NOMO-1 (cell line): ENCODE data around the gene GDE1.
"Not testable (repeated sequence)": the region's sequence is repeated elsewhere in the genome, so short reads cannot be mapped to it uniquely, and the experiment has no call there.

Source experiments
- DNase-seq, 2 experiments: peaks; one replicate each; lab custom pipeline; 2025; ENCODE audit not compliant: unreplicated experiment in 2 of 2; lab: John Stamatoyannopoulos, UW

GDE1 gene

GRCh38 chr16:19521471-19522396 lies at the start of gene GDE1:
TSS of gene GDE1 (minus strand) at chr16:19522098. CDS start at chr16:19521964, 134 bp downstream.
- peak; percentile 82 to 89 for DNase-seq

DNA sequence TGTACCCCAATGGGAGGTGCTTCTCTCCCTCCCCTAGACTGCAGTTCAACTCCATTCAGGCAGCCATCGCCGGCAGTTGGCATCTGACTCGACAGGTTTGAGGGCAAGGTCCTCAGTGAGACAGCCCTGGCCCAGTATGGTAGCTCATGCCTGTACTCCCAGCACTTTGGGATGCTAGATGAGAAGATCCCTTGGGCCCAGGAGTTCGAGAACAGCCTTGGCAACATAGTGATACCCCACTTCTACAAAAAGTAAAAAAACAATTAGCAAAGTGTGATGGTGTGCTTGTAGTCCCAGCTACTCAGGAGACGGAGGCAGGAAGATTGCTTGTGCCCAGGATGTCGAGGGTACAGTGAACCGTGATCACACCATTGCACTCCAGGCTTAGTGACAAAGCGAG lies 45.7 kb upstream of the GDE1 start:
- DNase-seq: no peak

GRCh38 chr16:19566362-19566761 lies 44.5 kb upstream of the GDE1 start:
- DNase-seq: no peak

GRCh38 chr16:19563377-19563776 lies 41.5 kb upstream of the GDE1 start:
- DNase-seq: no peak

DNA sequence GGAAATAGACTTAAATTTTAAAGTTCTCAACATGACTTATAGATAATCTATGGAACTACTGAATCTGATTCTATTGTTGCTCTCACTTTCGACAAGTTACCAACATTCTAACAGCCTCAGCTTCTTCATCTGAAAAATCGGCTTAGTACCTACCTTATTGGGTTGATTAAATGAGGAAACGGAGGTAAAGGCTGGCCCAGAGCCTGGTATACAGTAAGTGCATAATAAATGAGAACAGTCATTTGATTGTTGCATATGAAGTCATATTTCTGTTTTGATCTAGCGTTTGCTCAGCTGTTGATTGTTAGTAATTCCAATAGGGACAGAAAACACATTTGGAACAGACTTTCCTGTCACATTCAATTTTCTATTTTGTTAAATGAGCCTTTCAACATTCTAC lies 38.2 kb upstream of the GDE1 start:
- no peak for DNase-seq

- DNase-seq: peak in 1 of 2 experiments; percentile 45
These were observed 37.5 kb upstream of the GDE1 start for GRCh38 chr16:19559242-19559910.

- peak in 1 of 2 experiments; percentile 8 for DNase-seq
These were observed 34.3 kb upstream of the GDE1 start for GRCh38 chr16:19555938-19556771.

- peak; percentile 98 for DNase-seq
These were observed 33.5 kb upstream of the GDE1 start, which contains the start of gene VPS35L for GRCh38 chr16:19555186-19555937. TSS of gene VPS35L (plus strand) at chr16:19555703. CDS start at chr16:19555730, 27 bp downstream.

DNA sequence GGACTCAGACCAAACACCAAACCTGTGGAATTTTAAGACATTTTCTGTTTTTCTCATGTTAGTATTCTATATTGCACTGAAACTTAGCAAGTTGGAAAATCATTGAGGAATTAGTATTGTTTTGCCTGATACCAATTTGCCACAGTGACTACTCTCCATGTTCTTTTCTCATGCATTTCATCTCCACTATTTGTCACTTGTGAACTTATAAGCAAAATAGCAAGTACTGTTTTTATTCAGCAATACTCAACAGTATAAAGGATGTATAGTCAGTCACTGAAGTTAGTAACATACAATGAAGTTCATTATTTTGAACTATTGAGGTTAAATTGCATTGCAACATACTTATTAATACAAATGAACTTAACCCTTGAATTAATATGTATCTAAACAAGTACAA lies 27.8 kb upstream of the GDE1 start:
- no peak for DNase-seq

DNA sequence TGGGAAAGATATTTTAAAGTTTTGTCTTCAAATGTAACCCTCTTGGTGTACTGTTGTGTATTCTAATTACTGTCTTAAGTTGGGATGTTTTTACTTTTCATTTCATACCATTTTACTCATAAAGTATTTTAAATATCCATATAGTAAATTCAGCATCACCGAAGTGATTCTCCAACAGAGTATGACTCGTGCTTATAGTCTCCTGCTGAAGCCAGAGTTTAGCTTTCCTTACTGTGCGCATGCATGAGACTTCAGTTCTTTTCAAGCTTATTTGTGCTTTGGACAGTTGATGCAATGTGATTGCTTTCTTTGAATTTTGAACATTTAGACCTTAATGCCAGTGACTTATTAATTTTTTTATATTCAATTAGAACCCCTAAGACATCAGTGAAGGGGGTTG lies 26.2 kb upstream of the GDE1 start:
- DNase-seq: no peak

GRCh38 chr16:19543278-19543996 lies 21.5 kb upstream of the GDE1 start:
- DNase-seq: not testable (repeated sequence)

GRCh38 chr16:19542138-19542821 lies 20.4 kb upstream of the GDE1 start:
- DNase-seq: no peak

DNA sequence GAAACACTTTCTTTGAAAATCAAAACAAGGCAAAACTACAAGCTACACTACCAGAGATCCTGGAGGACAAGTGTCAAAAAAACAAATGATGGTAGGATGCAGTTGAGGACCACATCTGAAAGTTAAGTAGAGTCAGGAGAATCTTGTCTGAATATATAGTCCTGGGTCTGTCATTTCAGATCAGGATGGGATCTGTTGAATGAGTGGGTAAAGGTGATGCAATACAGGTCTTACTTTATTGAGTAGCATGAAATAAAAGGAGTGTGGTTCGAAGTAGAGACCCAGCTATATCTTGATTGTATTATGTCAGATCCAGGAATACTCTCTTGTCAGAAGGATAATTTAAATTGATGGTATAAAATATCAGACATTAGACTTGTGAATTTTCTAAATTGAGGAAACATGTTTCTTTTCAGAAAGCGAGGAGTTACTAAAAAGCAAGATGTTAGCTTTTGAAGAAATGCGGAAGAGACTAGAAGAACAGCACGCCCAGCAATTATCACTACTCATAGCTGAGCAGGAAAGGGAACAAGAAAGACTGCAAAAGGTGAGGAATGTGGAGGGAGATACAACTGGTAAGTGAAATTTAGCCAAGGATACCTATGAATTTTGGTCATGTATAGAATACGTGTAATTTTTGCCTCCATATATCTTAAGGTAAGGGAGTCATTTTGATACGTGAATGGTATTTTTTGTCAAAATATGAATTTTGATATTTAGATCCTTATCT lies 18.5 kb upstream of the GDE1 start:
- no peak for DNase-seq

DNA sequence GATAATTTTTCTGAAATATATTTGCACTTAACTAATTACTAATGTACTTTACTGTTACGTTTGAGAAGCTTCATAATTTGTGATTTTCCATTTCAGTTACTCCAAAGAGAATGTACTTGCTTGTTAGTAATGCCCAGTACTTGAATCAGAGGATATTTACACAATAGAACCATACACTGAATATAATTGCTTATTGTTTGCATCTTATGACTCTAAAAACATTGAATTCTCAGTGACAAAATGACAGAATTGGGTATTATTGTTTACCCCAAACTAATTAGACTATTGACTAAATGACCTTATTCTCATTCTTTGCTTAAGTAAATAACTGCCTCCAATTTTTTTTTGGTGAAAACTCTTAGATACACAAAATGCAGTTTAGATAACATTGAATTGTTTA lies 10.7 kb upstream of the GDE1 start:
- no peak for DNase-seq

DNA sequence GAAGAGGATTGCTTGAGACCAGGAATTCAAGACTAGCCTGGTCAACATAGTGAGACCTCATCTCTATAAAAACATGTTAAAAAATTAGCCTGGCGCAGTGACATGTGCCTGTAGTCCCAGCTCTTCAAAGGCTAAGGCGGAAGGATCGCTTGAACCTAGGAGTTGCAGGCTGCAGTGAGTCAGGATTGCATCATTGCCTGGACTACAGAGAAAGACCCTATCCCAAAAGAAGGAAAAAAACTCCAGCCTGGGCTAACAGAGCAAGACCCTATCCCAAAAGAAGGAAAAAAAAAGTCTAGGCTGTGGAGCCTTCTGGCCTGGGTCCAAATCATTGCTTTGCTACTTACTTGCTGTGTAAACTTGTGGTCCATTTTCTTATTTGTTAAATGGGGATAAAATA lies 6.8 kb upstream of the GDE1 start:
- no peak for DNase-seq

DNA sequence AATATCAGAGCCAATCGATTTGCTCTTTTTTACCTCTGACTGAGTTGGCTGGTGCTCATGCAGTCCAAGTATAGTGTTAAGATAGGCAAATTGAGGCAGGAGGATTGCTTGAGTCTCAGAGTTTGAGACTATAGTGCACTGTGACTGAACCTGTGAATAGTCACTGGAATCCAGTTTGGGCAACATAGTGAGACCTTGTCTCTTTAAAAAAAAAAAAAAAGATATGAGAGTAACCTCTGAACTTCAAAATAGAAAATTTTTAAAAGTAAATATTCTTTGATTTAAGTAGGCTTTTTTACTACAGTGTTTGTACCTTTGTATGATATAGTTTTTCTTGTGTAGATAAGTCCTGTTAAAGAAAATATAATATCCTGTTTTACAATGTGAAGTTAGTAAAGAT lies 5.3 kb upstream of the GDE1 start:
- DNase-seq: no peak

- DNase-seq: no peak
These were observed 3.5 kb upstream of the GDE1 start for GRCh38 chr16:19525385-19525723.

DNA sequence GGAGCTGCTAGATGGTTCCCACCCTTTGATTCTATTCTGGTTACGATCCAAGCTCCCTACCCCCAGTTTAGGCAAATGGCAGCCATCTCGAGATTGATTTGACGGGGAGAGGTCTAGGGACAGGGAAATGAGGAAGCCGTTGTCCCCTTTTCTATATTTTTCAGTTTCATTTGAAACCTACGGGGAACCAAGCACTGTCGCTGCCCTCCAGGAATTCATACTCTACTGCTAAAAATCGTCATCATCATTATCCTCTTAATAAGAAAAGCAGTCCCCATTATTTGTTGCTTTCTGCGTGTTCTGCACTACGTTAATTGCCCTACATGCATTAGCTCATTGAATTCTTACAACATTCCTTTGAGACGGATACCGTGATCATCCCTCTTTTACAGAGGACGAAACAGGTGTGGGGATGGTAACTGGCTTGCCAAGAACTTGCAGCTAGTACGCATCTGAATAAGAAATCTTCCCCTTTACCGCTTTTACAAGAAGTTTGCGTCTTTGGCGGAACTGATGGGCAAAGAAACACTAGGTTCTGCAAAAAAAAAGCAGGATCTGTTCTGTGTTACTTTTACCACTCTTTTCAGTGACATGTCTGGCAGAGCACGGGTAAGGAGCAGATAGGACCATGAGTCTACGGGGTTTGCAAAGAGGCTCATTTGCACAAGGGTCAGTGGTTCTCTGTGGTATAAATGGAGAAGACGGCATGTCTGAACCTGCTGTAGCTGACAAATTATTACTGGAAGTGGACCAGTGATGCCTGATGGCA lies 2.9 kb upstream of the GDE1 start:
- DNase-seq: peak; percentile 31 to 54
